SH-SY5Y (cell line): ENCODE data around the gene CHRD.

ENCODE experiments used
- GATA2 ChIP-seq: IDR thresholded peaks from 2 replicates; pipeline ENCODE4 v1.6.1; 2011; ENCODE audit warnings: mild to moderate bottlenecking, low read depth, low read length
- GATA3 ChIP-seq: IDR thresholded peaks from 2 replicates; pipeline ENCODE4 v1.6.1; 2011; ENCODE audit warnings: low read depth, mild to moderate bottlenecking, low read length, moderate library complexity

GRCh38 chr3:184388164-184388935 lies 8.5 kb downstream of the CHRD start:
- TF ChIP-seq GATA2 (no peak), GATA3 (no peak)
